Uterus (tissue), 2 donors: Measurements from ENCODE around the gene PDLIM1.

ENCODE experiments used
- CTCF ChIP-seq, 4 experiments: fragments of 200-600 bp in 2 of 4; fragments of 450-650 bp in 2 of 4; sonication (generic) in 2 of 4; IDR thresholded peaks; one replicate each; pipeline ENCODE4 v1.5.1; 2016 to 2019; ENCODE audit warnings: antibody characterized with exemption in 4 of 4, mild to moderate bottlenecking in 2 of 4, moderate library complexity in 1 of 4
- POLR2A ChIP-seq, 2 donors: fragments of 450-650 bp; IDR thresholded peaks; one replicate each; pipeline ENCODE4 v1.6.1; 2016; ENCODE audit warnings: antibody characterized with exemption in 2 of 2, mild to moderate bottlenecking in 1 of 2, moderate library complexity in 1 of 2

GRCh38 chr10:95337423-95338160, 46.8 kb upstream of the PDLIM1 start:
- TF ChIP-seq CTCF (IDR thresholded peaks at IDR 0.05) (no peak), POLR2A (IDR thresholded peaks at IDR 0.05) (no peak)
